HG03103 (cell line): ENCODE measurements around the gene LRP1B.
"Not testable (repeated sequence)": the region's sequence is repeated elsewhere in the genome, so short reads cannot be mapped to it uniquely, and the experiment has no call there.

Source experiments
- ATAC-seq: cut with Tn5 transposase; IDR thresholded peaks from one replicate; pipeline ENCODE4 v1.9.1; 2021; ENCODE audit warnings: low read depth; ENCODE audit not compliant: unreplicated experiment

Gene LRP1B

DNA sequence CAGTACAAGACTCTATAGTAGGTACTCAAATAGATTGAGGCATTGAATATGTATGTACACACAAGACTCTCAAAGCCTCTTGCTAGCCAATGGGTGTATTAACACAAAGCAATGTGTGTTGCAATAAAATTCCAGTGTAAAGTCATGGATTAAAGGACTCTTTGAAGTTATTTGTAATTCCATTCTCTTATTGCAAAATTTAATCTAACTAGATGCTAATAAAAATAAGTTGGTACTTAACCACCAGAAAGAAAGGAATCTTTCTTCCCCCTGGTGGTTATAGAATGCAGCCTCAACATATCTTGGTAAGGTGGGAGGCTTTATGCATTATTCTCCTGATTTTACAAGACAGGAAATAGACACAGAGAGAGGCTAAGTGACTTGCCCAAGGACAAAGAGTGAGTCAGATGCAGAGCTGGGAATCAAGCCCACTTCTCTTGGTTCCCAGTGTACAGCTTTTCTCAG, 18.0 kb downstream of the LRP1B start:
- ATAC-seq: no peak

DNA sequence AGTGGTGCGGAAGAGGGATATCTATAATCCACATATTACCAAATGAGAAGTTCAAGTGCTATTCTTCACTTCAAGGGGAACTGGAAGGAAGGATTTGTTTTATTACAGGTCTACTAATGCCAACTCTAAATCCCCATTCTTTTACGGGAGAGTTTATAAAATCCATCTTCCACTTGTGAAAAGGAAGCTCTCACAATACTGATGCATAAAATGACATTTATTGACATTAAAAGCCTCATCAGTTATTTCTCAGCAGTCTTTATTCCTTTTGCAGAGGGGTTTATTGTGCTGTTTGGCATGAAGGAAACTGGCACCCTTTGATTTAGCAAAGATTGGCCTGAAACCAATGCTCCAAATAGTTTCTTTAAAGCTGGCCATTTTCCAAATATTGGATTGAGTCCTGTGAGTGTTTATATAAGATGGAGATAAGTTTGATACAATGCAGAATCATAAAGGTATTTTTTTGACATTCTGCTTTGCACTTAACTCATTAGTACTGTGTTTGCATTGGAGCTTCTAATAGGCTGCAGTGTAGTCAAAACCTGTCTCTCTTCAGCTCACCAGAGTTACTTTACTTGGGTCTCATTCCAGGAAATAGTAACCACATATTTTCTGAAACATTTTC, 26.6 kb downstream of the LRP1B start:
- ATAC-seq: no peak

DNA sequence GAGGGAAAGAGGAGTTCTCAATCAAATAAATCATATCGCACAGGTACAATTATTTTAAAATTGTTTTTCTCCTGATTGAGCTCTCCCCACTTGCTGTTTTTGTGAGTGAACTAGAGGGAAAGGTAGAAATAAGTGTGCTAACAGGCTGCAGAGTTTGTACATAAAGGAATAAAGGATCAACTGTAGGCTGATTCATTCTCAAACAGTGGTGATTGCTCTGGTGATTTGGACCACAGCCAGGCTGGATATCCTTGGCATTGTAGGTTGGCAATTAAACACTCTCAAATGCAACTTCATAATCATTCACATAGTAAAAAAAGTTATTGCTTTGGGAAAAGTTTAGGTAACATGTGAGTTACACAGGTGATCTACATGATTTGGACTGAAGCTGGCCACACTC, 29.8 kb downstream of the LRP1B start:
- ATAC-seq: no peak

DNA sequence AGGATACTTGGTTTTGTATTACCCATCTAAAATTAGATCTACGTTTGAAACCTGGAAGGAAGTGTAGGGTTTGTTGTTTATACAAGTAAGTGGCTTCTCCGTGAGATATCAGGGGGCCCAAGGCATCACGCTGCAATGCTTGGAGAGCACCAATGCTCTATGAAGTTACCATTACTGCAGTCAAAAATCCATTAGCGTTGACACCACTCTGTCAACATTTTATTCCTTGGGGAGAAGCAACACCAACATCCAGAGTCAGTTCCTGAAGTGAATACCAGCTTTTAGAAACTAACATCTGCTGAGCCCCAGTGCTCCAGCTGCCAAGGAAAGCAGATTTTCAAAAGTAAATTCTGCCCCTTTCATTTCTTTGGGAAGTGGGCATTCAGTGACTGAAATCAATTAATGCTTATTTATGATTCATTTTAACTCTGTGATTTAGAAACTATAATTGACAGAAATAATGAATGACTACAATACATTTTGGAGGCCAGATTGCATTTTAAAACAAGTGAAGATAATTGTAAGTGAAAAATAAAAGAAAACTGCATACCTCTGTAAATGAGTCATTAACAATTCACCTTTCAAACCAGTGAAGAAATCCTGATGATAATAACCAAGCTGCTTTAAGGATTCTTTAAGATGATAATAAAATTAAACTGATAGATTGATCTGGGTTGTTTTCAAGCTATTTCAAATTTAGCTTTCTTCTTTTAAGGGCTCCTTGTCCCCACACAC, 30.5 kb downstream of the LRP1B start:
- ATAC-seq: no peak

DNA sequence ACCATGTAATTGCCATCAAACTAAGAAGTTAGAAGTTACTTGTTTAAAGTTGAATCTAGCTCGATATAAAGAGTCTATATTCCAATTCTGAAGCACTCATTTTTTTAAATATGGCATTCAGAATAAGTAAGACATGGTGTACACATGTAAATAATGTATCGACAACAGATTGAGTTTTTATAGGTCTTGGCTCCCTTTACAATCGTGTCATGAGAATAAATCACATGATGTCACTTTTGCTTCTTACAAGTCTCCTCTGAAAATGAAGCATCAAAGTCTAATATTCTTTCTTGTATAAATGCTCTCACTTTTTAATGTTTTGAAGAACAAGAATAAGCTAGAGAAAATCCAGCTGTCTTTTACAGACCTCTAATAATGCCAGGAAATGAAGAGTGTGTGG, 33.1 kb downstream of the LRP1B start:
- ATAC-seq: no peak

DNA sequence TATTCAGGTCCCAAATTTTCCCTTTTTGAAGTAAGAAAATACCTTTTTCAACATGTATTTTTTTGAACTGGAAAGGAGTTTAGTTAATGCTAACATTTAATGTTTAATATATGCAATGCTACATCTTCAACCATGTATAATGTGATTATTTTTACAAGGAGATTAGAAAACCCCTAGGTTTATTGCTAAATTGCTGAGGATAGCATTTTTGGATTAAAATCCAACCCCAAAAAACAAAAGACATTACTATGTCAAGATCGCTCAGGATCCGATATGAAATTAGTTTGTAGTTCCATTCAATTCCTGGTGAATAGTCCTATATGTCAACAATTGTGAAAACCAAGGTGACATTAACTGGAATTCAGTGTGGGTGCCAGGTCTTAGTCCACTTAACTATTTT, 35.2 kb downstream of the LRP1B start:
- ATAC-seq: no peak

- no peak for ATAC-seq
These were observed 36.6 kb downstream of the LRP1B start for GRCh38 chr2:142094233-142094632.

DNA sequence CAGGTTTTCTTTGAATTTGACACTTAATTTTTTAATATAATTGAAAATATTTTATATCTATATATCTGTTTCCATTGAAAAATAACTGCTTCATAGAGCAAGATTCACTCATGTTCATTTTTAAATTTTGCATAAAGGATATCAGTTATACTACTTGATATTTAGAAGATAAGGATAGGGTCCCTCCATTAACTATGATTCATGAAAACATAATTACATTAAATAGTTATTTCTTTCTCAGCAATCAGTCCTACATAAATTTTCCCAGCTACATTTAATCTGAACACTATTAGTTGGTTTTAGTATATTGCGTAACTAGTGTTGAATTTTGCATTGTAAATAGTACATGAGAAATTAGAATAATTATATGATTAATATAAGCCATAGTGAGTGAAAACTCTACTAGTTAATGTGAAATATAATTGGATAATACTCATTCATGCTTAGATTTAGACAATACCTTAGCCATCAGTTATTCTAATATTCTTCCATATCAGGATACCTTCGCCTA, 42.7 kb downstream of the LRP1B start:
- ATAC-seq: no peak

DNA sequence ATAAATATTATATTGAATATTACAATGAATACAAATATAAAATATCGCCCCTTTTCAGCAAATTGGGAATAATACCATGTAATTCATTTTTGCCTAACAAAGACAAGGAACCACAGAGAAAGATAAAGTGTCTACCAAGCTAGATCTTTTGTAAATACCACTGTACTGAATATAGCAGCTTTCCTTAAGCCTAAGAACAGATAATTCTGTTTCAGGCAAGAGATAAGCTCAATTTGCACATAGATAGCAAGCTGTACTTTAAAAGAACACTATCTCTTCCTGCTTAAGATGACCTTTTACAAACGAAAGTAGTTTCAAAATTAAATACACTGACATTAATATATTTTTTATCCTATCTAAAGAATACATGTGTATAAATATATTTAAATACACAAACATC, 43.2 kb downstream of the LRP1B start:
- not testable (repeated sequence) for ATAC-seq

DNA sequence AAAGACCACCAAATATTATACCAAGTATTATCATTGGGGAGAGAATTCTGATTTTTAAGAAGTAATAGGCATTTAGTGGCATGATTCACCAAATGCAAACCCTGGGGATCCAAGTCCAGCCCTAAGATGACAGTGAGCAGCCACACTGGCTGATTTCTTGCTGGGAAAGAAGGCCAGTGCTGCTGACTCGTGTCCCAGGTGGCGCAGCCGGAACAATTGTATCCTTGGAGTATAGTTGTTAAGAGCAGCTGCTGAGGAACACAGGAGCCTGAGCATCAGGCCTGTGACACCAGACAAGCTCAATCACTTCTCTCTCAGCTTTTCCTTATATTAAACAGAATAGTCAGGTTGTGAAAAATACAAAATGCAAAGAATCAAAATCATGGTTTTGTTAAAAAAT, 48.4 kb downstream of the LRP1B start:
- ATAC-seq: no peak

DNA sequence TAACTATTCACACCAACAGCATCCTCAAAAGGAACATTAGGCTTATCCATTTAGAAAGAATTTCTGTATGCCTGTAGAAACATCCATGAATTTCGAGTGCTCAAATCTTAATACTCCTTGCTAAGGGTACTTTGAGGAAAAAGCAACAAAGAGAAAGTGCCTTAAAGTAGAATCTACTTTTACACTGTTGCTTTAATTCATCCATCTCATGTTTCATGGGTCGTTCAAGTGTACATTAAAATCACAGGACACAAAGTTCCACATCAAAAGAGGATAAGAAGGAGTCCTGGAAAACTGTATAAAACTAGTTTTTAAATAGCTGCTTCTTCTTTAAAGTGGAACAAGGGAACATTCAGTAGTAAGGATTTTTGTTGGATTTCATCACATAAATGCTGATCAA, 54.5 kb downstream of the LRP1B start:
- ATAC-seq: no peak

GRCh38 chr2:142075826-142076225, 55.0 kb downstream of the LRP1B start:
- no peak for ATAC-seq

DNA sequence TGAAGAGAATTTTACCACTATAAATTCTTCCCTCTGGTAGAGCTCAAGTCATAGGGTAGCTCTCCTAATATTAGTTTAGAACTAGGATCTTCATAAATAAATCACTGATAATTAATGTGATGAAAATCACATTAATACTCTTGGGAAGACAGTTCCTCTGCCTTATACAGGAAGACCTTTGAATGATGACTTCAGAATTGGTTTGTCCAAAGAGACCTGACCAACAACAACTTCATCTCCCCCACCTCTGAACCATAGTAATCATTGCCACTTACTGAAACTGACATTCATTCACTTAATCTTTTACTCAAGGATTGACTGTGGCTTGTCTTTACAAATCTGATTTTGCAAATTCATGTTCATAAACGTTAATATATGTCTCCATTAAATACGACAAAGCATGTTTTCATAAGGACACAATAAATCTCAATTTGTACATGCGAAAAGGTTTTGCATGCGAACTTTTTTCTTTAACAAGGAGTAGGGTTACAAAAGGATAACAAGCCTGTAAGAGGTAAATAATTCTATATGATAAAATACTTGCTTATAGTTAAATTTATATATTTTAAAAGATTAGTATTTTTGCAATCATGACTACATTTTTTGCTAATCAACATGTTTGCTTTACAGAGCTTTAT, 61.4 kb downstream of the LRP1B start:
- ATAC-seq: no peak

DNA sequence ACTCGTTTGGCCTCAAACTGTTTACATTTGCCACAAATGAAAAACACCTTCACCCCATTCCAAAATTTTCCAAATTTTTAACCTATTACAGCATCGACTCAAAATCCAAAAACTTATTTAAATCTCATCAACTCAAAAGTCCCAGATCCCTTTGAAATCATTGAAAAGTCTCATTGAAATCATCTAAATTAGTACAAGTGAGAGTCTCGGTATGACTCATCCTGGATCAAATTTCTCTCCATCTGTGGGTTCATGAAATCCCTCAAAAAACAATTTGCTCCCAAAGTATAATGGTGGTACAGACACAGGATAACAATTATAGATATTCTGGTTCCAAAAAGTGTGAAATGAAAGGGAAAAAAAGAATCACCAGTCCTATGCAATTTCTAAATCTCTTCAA, 65.1 kb downstream of the LRP1B start:
- ATAC-seq: no peak

DNA sequence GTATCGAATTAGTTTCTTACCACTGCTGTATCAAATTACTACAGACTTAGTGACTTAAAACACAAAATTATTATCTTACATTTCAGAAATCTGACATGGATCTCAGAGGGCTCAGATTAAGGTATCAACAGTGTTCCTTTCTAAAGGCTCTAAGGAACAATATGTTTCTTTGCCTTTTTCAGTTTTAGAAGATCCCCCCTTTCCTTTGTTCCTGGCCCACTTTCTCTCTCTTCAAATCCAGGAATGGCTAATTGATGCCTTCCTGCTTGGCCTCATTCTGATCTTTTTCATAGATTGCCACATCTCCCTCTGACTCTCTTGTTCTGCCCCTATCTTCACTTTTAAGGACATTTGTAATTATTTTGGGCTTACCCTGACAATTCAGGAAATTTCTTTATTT, 65.7 kb downstream of the LRP1B start:
- ATAC-seq: no peak

- ATAC-seq: no peak
These were observed 69.1 kb downstream of the LRP1B start for GRCh38 chr2:142061733-142062132.

DNA sequence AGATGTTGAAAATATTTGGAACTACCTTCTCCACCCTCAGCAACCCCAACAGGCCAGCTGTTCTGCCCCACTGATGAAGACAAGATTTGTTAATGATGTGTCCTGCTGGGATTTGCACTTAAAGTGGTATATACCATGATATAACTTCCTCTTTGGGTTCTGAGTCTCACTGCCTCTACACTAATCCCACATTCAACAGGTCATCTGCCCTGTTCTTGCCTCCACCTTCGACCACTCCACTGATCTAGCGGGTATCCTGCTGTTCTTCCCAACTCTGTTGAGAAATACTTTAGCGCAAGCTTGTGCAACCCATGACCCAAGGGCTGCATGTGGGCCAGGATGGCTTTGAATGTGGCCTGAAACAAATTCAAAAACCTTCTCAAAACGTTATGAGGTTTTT, 72.7 kb downstream of the LRP1B start:
- ATAC-seq: no peak

DNA sequence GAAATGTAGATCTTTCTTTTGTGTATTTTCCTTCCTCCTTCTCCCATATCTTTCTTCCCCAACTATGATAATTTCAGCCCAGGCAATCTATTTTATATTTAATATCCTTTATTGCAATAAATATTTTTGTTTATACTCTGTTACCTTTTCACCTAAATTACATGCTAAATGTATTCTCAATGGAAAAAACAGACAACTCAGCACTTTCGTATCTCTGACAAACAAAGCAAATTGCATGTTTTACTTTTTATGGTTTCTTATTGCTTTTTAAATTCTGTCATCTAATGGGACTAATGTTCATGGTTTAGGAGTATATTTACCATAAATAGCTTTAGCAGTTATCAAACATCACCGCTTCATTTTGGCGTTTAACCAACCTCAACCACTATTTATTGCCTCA, 74.0 kb downstream of the LRP1B start:
- no peak for ATAC-seq

DNA sequence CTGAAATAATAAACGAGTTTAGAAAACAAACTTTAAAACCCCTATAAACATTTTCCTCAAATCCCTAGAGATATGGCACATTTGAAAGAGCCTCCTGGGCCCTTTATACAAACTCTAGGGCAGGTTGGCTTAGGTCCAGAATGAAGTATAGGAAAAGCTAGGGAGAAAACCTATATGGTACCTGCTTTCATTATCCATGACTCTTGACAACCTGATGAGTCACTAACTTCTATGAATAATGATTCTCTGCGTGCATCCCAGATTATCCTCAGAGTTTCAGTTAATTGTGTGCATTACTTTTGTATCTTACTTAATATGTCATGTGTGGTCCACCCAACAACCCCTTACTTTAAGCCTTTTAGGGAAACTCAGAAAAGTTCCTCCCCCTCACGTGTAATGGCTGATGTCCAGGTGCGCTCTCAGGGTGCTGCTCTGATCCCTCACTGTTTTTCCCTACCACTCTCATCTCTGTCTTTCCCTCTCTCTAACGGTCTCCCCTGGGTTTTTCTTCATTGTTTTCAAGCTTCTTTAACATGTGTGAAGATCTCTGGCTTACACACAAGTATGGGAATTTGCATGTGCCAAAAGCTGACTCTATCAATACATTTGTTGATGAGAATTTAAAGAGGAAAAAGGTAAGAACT, 78.5 kb downstream of the LRP1B start:
- ATAC-seq: no peak

DNA sequence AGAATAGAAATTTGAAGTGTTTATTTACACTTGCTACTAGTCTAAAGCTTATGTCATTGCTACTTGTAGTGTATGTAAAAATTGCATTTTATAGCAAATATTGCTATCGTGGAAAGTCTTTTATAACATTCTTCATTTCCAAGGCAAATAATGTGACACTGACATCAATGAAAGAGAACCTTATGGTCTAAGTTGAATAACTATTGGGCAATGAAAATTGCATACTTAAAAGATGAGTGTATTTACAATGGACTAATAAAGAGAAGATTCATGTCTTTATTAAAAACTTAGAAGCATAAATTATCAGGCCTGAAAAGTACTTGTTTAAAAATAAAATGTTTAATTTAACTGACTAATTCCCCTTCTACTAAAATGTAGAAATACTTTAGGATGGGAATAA, 82.2 kb downstream of the LRP1B start:
- no peak for ATAC-seq

DNA sequence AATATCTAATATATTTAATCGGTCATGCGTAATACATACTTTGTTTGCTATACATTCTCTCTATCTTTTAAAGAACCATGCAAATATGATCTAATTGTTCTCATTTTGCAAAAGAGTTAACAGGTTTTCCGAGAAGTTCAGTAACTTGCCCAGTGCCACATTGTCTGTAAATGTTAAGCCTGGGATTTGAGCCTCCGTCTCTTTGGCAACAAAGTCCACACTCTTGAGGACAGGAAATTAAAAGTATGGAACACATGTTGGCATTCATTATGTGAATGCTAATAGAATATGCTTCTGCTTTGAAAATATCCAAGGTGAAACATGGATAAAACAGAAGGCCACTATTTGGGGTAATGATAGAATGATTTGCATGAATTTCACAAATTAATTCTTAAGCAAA, 85.2 kb downstream of the LRP1B start:
- ATAC-seq: no peak
